GM12865 (cell line): ENCODE measurements around the gene TUT4.

Source experiments
- DNase-seq: peaks from one replicate; pipeline ENCODE4 v3.0.0; 2010; ENCODE audit warnings: low read depth
- H3K4me3 ChIP-seq: 2 replicates; pipeline ENCODE4 v1.5.1; 2011; ENCODE audit warnings: mild to moderate bottlenecking, low read depth, low read length, control low read depth
- TF ChIP-seq, protein P1 (sequence below): IDR thresholded peaks from 2 replicates; pipeline ENCODE4 v1.5.1; 2011; ENCODE audit warnings: low read length, control low read depth, low read depth, inconsistent platforms; ENCODE audit not compliant: insufficient read depth; ENCODE audit errors: missing control alignments

Gene TUT4

DNA sequence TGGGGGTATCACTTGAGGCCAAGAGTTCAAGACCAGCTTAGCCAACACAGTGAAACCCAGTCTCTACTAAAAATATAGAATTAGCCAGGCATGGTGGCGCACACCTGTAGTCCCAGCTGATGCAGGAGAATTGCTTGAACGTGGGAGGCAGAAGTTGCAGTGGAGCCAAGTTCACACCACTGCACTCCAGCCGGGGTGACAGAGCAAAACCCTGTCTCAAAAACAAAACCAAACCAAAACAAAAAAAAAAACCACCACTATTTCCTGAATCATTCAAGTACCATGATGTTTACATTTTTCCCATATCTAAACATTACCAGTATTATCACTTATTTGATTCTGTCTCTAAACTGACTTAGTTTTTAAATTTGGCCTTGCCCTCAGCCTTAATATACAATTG, 29.5 kb downstream of the TUT4 start:
- TF ChIP-seq, protein P1, sequence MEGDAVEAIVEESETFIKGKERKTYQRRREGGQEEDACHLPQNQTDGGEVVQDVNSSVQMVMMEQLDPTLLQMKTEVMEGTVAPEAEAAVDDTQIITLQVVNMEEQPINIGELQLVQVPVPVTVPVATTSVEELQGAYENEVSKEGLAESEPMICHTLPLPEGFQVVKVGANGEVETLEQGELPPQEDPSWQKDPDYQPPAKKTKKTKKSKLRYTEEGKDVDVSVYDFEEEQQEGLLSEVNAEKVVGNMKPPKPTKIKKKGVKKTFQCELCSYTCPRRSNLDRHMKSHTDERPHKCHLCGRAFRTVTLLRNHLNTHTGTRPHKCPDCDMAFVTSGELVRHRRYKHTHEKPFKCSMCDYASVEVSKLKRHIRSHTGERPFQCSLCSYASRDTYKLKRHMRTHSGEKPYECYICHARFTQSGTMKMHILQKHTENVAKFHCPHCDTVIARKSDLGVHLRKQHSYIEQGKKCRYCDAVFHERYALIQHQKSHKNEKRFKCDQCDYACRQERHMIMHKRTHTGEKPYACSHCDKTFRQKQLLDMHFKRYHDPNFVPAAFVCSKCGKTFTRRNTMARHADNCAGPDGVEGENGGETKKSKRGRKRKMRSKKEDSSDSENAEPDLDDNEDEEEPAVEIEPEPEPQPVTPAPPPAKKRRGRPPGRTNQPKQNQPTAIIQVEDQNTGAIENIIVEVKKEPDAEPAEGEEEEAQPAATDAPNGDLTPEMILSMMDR: no peak
- H3K4me3 ChIP-seq: no peak overlapping the region
- DNase-seq: peak; percentile 55

DNA sequence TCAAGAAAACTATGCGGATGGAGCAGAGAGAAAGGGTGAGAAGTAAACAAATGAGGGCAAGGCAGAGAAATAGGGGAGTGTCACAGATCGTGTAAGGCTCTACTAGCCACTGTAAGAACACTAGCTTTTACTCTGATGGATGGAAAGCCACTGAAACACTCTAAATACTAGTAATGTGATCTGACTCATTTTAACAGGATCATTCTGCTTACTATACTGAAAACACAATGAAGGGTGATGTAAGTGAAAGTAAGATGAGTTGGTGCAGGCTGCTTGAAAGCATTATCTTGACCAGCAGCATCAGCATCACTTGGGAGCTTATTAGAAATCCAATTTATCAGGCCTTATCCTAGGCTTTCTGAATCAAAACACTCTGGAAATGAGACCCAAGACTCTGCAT, 32.7 kb downstream of the TUT4 start:
- H3K4me3 ChIP-seq: no peak overlapping the region
- TF ChIP-seq, protein P1: no peak
- peak; percentile 52 for DNase-seq

DNA sequence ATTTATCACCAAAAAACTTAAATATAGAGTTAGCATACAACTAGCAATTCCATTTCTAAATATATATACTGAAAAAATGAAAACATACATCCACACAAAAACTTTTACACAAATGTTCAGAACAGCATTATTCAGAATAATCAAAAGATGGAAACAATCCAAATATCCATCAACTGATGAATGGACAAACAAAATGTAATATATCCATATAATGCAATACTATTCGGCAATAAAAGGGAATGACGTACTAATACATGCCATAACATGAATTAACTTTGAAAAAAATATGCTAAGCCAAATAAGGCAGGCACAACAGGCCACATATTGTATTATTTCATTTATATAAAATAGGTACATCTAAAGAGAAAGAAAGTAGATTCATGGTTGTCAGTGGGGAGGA, 33.9 kb downstream of the TUT4 start:
- DNase-seq: no peak
- TF ChIP-seq, protein P1: no peak
- H3K4me3 ChIP-seq: no peak overlapping the region

DNA sequence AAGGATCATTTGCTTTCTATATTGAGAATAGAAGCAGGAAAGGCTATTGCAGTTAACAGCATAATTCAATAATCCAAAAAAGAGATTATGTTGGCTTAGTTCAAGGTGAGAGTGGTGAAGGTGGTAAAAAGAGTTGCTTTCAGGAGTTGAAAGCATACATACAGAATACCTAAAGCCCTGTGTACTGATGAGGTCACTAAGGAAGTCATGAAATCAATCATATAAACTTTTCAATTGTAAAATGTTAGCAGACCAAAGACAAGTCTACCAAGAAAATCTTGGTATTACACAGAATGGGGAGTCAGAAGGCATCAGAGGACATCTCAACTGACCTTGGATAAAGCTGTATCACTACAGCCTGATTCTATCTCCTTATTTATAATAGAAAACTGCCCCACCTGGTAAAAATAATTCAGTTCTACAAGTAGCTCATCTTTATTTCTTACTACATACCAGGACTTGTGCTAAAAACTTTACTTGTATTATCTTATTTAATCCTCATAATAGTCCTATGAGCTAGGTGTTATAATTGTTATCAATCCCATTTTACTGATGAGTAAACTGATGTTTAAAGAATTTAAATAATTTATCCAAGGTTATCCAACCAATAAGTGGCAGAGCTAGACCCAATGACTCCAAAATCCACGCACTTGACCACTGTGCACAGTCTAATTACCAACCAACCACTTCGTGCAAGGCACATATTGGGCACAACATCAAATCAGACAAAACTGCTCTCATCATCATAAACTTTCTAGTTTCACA, 40.9 kb downstream of the TUT4 start:
- no peak for DNase-seq
- TF ChIP-seq, protein P1: no peak
- H3K4me3 ChIP-seq: no peak overlapping the region

DNA sequence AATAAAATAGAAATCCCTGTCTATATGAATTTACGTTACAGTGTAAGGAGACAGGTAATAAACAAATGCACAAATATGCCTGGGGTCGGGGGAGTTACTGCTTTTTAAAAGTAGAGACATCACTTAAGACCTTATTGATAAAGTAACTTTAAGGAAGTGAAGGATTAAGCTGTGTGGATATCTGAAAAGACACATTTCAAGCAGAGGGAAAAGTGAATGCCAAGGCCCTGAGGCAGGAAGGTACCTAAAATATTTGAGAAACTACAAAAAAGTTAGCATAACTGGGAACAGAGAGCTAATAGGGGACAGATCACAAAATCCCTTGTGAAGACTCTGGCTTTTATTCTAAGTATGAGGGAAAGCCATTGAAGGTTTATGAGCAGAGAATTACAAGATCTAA, 41.5 kb downstream of the TUT4 start:
- DNase-seq: no peak
- H3K4me3 ChIP-seq: no peak overlapping the region
- TF ChIP-seq, protein P1: no peak

DNA sequence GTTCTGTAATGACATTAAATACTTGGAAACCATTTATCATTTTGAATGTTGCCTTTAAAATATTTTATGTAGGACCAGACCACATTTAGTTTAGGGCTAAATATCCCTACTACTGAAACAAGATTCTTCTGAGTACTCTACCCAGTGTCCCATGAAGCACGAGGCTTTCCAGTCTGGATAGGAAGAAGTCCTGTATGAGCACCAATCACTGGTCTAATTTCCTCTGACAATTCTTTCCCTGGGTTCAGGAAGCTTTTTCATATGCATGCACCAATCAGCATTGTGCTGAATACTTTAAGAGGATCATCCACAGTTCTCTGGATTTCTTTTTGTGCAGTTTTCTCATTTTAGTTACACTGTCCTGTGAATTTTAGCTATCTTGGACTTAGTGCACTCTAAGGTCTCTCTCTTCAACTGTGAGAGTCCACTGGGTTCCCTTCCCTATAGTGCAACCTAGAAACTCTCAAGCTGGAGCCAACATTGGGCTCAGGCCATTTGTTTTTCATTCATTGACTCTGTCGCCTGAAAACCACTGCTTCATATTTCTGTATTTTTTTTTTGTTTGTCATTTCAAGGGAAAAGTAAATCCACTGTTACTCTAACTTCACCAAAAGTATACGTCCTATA, 45.9 kb downstream of the TUT4 start:
- DNase-seq: no peak
- H3K4me3 ChIP-seq: no peak overlapping the region
- TF ChIP-seq, protein P1: no peak
